ENCODE results near the gene CNST.
"Not testable (repeated sequence)": the region's sequence is repeated elsewhere in the genome, so short reads cannot be mapped to it uniquely, and the experiment has no call there.

Gene CNST

GRCh38 chr1:246587032-246587431 is 20.8 kb downstream of the CNST start:
- DNase-seq (ENCODE audit: low spot score), result no peak

GRCh38 chr1:246587606-246588005 is 21.4 kb downstream of the CNST start:
- DNase-seq (ENCODE audit: low spot score), result no peak

GRCh38 chr1:246588159-246588721 is 22.0 kb downstream of the CNST start:
- no peak for DNase-seq (ENCODE audit: low spot score)

- not testable (repeated sequence) for DNase-seq (ENCODE audit: low spot score)
Measured at GRCh38 chr1:246589919-246590318, 23.7 kb downstream of the CNST start.

GRCh38 chr1:246591047-246591446 is 24.8 kb downstream of the CNST start:
- DNase-seq (ENCODE audit: low spot score), result no peak

- DNase-seq (ENCODE audit: low spot score), result no peak
Measured at GRCh38 chr1:246591504-246591903, 25.2 kb downstream of the CNST start.

- no peak for DNase-seq (ENCODE audit: low spot score)
Measured at GRCh38 chr1:246591958-246592357, 25.7 kb downstream of the CNST start.

GRCh38 chr1:246592695-246593094 is 26.4 kb downstream of the CNST start:
- no peak for DNase-seq (ENCODE audit: low spot score)

- no peak for DNase-seq (ENCODE audit: low spot score)
Measured at GRCh38 chr1:246595146-246595545, 28.9 kb downstream of the CNST start.

GRCh38 chr1:246597340-246597739 is 31.1 kb downstream of the CNST start:
- no peak for DNase-seq (ENCODE audit: low spot score)

- DNase-seq (ENCODE audit: low spot score), result no peak
Measured at GRCh38 chr1:246597971-246598370, 31.7 kb downstream of the CNST start.

GRCh38 chr1:246599315-246599714 is 33.1 kb downstream of the CNST start:
- no peak for DNase-seq (ENCODE audit: low spot score)

GRCh38 chr1:246600579-246600978 is 34.3 kb downstream of the CNST start:
- DNase-seq (ENCODE audit: low spot score), result no peak

- peak; percentile 47 for DNase-seq (ENCODE audit: low spot score)
Measured at GRCh38 chr1:246602194-246602593, 35.9 kb downstream of the CNST start.

GRCh38 chr1:246605231-246605630 is 39.0 kb downstream of the CNST start:
- not testable (repeated sequence) for DNase-seq (ENCODE audit: low spot score)

GRCh38 chr1:246607462-246607861 is 41.2 kb downstream of the CNST start:
- no peak for DNase-seq (ENCODE audit: low spot score)

- peak; percentile 53 for DNase-seq (ENCODE audit: low spot score)
Measured at GRCh38 chr1:246608616-246609376, 42.5 kb downstream of the CNST start.

GRCh38 chr1:246609632-246610031 is 43.4 kb downstream of the CNST start:
- no peak for DNase-seq (ENCODE audit: low spot score)

- DNase-seq (ENCODE audit: low spot score), result no peak
Measured at GRCh38 chr1:246613096-246613758, 47.0 kb downstream of the CNST start.

GRCh38 chr1:246617156-246617555 is 50.9 kb downstream of the CNST start:
- DNase-seq (ENCODE audit: low spot score), result no peak

- no peak for DNase-seq (ENCODE audit: low spot score)
Measured at GRCh38 chr1:246617768-246618167, 51.5 kb downstream of the CNST start.

GRCh38 chr1:246618240-246618808 is 52.1 kb downstream of the CNST start:
- no peak for DNase-seq (ENCODE audit: low spot score)

- DNase-seq (ENCODE audit: low spot score), result no peak
Measured at GRCh38 chr1:246622035-246622652, 55.9 kb downstream of the CNST start.

All from D341Med (cell line).